ENCODE results near the gene GALK1.

DNA sequence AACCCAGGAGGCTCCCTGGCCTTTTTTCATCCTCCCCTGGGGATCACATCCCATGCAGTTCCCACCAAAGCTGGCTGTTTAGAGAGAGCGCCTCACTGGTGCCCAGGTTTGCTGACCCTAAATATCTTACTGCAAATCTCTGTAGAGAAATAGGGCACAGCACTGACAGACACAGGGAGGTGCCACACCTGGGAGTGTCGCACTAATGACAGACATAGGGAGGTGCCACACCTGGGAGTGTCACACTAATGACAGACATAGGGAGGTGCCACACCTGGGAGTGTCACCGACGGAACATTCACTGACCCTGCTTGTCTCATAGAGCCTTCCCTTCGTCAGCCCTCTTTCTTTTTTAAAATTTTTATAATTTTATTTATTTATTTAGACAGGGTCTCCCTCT is 45.2 kb upstream of the GALK1 start:
- TF ChIP-seq CTCF (IDR thresholded peaks at IDR 0.05) (no peak), POLR2A (IDR thresholded peaks at IDR 0.05) (no peak), EP300 (IDR thresholded peaks at IDR 0.05; ENCODE audit: low read depth) (no peak), POLR2AphosphoS5 (IDR thresholded peaks at IDR 0.05) (peak in 2 of 3 donors; percentile 63 to 73)

Measured in transverse colon (tissue), 4 donors.